Peyer's patch (tissue), 4 donors: ENCODE measurements around the gene SCML2.
"Not testable (repeated sequence)": the region's sequence is repeated elsewhere in the genome, so short reads cannot be mapped to it uniquely, and the experiment has no call there.

Experiments used
- POLR2A ChIP-seq, 2 donors: fragments of 450-650 bp; IDR thresholded peaks; one replicate each; pipeline ENCODE4 v1.5.1; 2017; ENCODE audit warnings: antibody characterized with exemption in 2 of 2, mild to moderate bottlenecking in 2 of 2, moderate library complexity in 2 of 2
- TF ChIP-seq, protein P1 (sequence below), 6 experiments: fragments of 450-650 bp in 4 of 6; fragments of 200-600 bp in 2 of 6; sonication (generic) in 1 of 6; IDR thresholded peaks; one replicate each; pipeline ENCODE4 v1.5.1; 2017 to 2019; ENCODE audit warnings: antibody characterized with exemption in 6 of 6, mild to moderate bottlenecking in 3 of 6, moderate library complexity in 1 of 6

DNA sequence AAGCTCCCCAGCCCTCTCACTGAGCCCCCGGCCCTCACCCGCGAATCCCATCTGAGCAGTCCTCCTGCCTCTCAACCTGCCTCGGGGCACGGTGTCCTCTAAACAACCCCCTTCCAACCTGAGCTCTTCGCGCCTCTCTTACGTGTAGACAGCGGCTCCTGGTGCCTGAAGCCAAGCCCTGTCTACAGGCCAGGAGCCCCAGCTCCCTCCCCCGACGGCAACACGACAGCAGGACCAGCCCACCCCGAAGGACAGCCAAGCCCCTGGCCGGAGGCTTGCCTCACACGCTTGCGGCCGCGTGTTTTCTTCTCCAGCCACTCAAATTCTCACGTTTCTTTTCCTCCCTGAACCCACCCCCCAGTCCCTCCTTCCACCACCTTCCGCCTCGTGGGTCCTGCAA lies 124.8 kb downstream of the SCML2 start:
- TF ChIP-seq POLR2A (IDR thresholded peaks at IDR 0.05): not testable (repeated sequence)
- TF ChIP-seq, protein P1, sequence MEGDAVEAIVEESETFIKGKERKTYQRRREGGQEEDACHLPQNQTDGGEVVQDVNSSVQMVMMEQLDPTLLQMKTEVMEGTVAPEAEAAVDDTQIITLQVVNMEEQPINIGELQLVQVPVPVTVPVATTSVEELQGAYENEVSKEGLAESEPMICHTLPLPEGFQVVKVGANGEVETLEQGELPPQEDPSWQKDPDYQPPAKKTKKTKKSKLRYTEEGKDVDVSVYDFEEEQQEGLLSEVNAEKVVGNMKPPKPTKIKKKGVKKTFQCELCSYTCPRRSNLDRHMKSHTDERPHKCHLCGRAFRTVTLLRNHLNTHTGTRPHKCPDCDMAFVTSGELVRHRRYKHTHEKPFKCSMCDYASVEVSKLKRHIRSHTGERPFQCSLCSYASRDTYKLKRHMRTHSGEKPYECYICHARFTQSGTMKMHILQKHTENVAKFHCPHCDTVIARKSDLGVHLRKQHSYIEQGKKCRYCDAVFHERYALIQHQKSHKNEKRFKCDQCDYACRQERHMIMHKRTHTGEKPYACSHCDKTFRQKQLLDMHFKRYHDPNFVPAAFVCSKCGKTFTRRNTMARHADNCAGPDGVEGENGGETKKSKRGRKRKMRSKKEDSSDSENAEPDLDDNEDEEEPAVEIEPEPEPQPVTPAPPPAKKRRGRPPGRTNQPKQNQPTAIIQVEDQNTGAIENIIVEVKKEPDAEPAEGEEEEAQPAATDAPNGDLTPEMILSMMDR (IDR thresholded peaks at IDR 0.05): not testable (repeated sequence)
